ENCODE data around the gene TOPAZ1.

Gene TOPAZ1

GRCh38 chr3:44223299-44223698 lies 18.4 kb upstream of the TOPAZ1 start:
- Histone ChIP-seq H3K36me3 (ENCODE audit: insufficient read depth) (no peaks in the 10 kb centered on the region), H4K20me1 (ENCODE audit: insufficient read depth) (no peaks in the 10 kb centered on the region), H3K27me3 (ENCODE audit: insufficient read depth, low read depth) (no peaks in the 10 kb centered on the region), H3K4me2 (no peak overlapping the region), H3K27ac (no peak overlapping the region), H3K4me3 (IDR thresholded peaks at IDR 0.05; ENCODE audit: insufficient read depth, low read depth, low read length) (no peak overlapping the region), H3K79me2 (ENCODE audit: insufficient read depth, low read depth) (no peaks in the 10 kb centered on the region), H2AFZ (ENCODE audit: low read depth) (no peak overlapping the region), H3K9ac (no peak overlapping the region), H3K4me1 (ENCODE audit: low read depth, poor library complexity, severe bottlenecking) (no peaks in the 10 kb centered on the region)
- TF ChIP-seq CTCF (conservative IDR thresholded peaks at IDR 0.05; ENCODE audit: low read depth, low read length), result no peak

- TF ChIP-seq CTCF (conservative IDR thresholded peaks at IDR 0.05; ENCODE audit: low read depth, low read length), result no peak
- no peaks in the 10 kb centered on the region for H4K20me1 ChIP-seq (ENCODE audit: insufficient read depth)
- H3K36me3 ChIP-seq (ENCODE audit: insufficient read depth), result no peaks in the 10 kb centered on the region
- no peak overlapping the region for H3K9ac ChIP-seq
- no peak overlapping the region for H3K4me2 ChIP-seq
- no peaks in the 10 kb centered on the region for H3K4me1 ChIP-seq (ENCODE audit: low read depth, poor library complexity, severe bottlenecking)
- H3K27ac ChIP-seq, result no peak overlapping the region
- no peaks in the 10 kb centered on the region for H3K27me3 ChIP-seq (ENCODE audit: insufficient read depth, low read depth)
- H3K4me3 ChIP-seq (IDR thresholded peaks at IDR 0.05; ENCODE audit: insufficient read depth, low read depth, low read length), result no peak overlapping the region
- H3K79me2 ChIP-seq (ENCODE audit: insufficient read depth, low read depth), result no peaks in the 10 kb centered on the region
- H2AFZ ChIP-seq (ENCODE audit: low read depth), result no peak overlapping the region
Observed at GRCh38 chr3:44224131-44224530, 17.6 kb upstream of the TOPAZ1 start.

- no peaks in the 10 kb centered on the region for H3K36me3 ChIP-seq (ENCODE audit: insufficient read depth)
- H3K27ac ChIP-seq, result no peak overlapping the region
- no peak overlapping the region for H2AFZ ChIP-seq (ENCODE audit: low read depth)
- no peak overlapping the region for H3K9ac ChIP-seq
- H3K4me1 ChIP-seq (ENCODE audit: low read depth, poor library complexity, severe bottlenecking), result no peaks in the 10 kb centered on the region
- no peak overlapping the region for H3K4me2 ChIP-seq
- no peak overlapping the region for H3K4me3 ChIP-seq (IDR thresholded peaks at IDR 0.05; ENCODE audit: insufficient read depth, low read depth, low read length)
- no peaks in the 10 kb centered on the region for H3K27me3 ChIP-seq (ENCODE audit: insufficient read depth, low read depth)
- no peaks in the 10 kb centered on the region for H3K79me2 ChIP-seq (ENCODE audit: insufficient read depth, low read depth)
- no peaks in the 10 kb centered on the region for H4K20me1 ChIP-seq (ENCODE audit: insufficient read depth)
- no peak for TF ChIP-seq CTCF (conservative IDR thresholded peaks at IDR 0.05; ENCODE audit: low read depth, low read length)
Observed at GRCh38 chr3:44226573-44226972, 15.1 kb upstream of the TOPAZ1 start.

- no peak overlapping the region for H3K4me3 ChIP-seq (IDR thresholded peaks at IDR 0.05; ENCODE audit: insufficient read depth, low read depth, low read length)
- no peak overlapping the region for H3K4me2 ChIP-seq
- no peak overlapping the region for H3K9ac ChIP-seq
- H3K79me2 ChIP-seq (ENCODE audit: insufficient read depth, low read depth), result no peaks in the 10 kb centered on the region
- H4K20me1 ChIP-seq (ENCODE audit: insufficient read depth), result no peaks in the 10 kb centered on the region
- H3K27ac ChIP-seq, result no peak overlapping the region
- no peaks in the 10 kb centered on the region for H3K4me1 ChIP-seq (ENCODE audit: low read depth, poor library complexity, severe bottlenecking)
- H2AFZ ChIP-seq (ENCODE audit: low read depth), result no peak overlapping the region
- no peaks in the 10 kb centered on the region for H3K27me3 ChIP-seq (ENCODE audit: insufficient read depth, low read depth)
- H3K36me3 ChIP-seq (ENCODE audit: insufficient read depth), result no peaks in the 10 kb centered on the region
- TF ChIP-seq CTCF (conservative IDR thresholded peaks at IDR 0.05; ENCODE audit: low read depth, low read length), result no peak
Observed at GRCh38 chr3:44227632-44228031, 14.1 kb upstream of the TOPAZ1 start.

GRCh38 chr3:44228900-44229299 lies 12.8 kb upstream of the TOPAZ1 start:
- no peak for TF ChIP-seq CTCF (conservative IDR thresholded peaks at IDR 0.05; ENCODE audit: low read depth, low read length)
- Histone ChIP-seq H3K27me3 (ENCODE audit: insufficient read depth, low read depth) (no peaks in the 10 kb centered on the region), H3K9ac (no peak overlapping the region), H3K4me2 (no peak overlapping the region), H3K36me3 (ENCODE audit: insufficient read depth) (no peaks in the 10 kb centered on the region), H3K79me2 (ENCODE audit: insufficient read depth, low read depth) (no peaks in the 10 kb centered on the region), H3K4me3 (IDR thresholded peaks at IDR 0.05; ENCODE audit: insufficient read depth, low read depth, low read length) (no peak overlapping the region), H4K20me1 (ENCODE audit: insufficient read depth) (no peaks in the 10 kb centered on the region), H3K27ac (no peak overlapping the region), H3K4me1 (ENCODE audit: low read depth, poor library complexity, severe bottlenecking) (no peaks in the 10 kb centered on the region), H2AFZ (ENCODE audit: low read depth) (no peak overlapping the region)
